ENCODE data around the gene HAPSTR1.
A peak's percentile ranks its signal among the peaks of the same experiment; 100 is the strongest.

Gene HAPSTR1

GRCh38 chr16:9124444-9124843 lies 33.0 kb downstream of the HAPSTR1 start:
- no peak for DNase-seq

- DNase-seq, result no peak
Measured at GRCh38 chr16:9124908-9125584, 33.6 kb downstream of the HAPSTR1 start.

- no peak for DNase-seq
Measured at GRCh38 chr16:9125658-9126505, 34.4 kb downstream of the HAPSTR1 start.

- DNase-seq, result no peak
Measured at GRCh38 chr16:9126609-9127008, 35.2 kb downstream of the HAPSTR1 start.

GRCh38 chr16:9128346-9129342 lies 37.2 kb downstream of the HAPSTR1 start:
- DNase-seq, result no peak

- no peak for DNase-seq
Measured at GRCh38 chr16:9134306-9134705, 42.9 kb downstream of the HAPSTR1 start.

GRCh38 chr16:9134739-9135138 lies 43.3 kb downstream of the HAPSTR1 start:
- DNase-seq, result peak; percentile 36

- no peak for DNase-seq
Measured at GRCh38 chr16:9135797-9136196, 44.4 kb downstream of the HAPSTR1 start.

- DNase-seq, result no peak
Measured at GRCh38 chr16:9136596-9136995, 45.2 kb downstream of the HAPSTR1 start.

- DNase-seq, result no peak
Measured at GRCh38 chr16:9138021-9138680, 46.7 kb downstream of the HAPSTR1 start.

- DNase-seq, result peak; percentile 65
Measured at GRCh38 chr16:9138731-9139501, 47.5 kb downstream of the HAPSTR1 start.

GRCh38 chr16:9139965-9140364 lies 48.5 kb downstream of the HAPSTR1 start:
- DNase-seq, result no peak
